Measurements from ENCODE around the gene TRAPPC10.
A peak's percentile ranks its signal among the peaks of the same experiment; 100 is the strongest.
"Not testable (repeated sequence)": the region's sequence is repeated elsewhere in the genome, so short reads cannot be mapped to it uniquely, and the experiment has no call there.

TRAPPC10 gene

GRCh38 chr21:44086636-44087425 lies 74.7 kb downstream of the TRAPPC10 start:
- DNase-seq (ENCODE audit: insufficient read length, low spot score) (no peak), FAIRE-seq (no peak)

- no peak for DNase-seq (ENCODE audit: insufficient read length, low spot score)
- FAIRE-seq, result no peak
Observed at GRCh38 chr21:44087426-44088400, 75.6 kb downstream of the TRAPPC10 start.

GRCh38 chr21:44088401-44088780 lies 76.3 kb downstream of the TRAPPC10 start:
- DNase-seq (ENCODE audit: insufficient read length, low spot score), result no peak
- no peak for FAIRE-seq

GRCh38 chr21:44089001-44089911 lies 77.1 kb downstream of the TRAPPC10 start:
- FAIRE-seq (peak; percentile 90), DNase-seq (ENCODE audit: insufficient read length, low spot score) (peak; percentile 48)

- no peak for FAIRE-seq
- DNase-seq (ENCODE audit: insufficient read length, low spot score), result no peak
Observed at GRCh38 chr21:44090325-44090724, 78.2 kb downstream of the TRAPPC10 start.

- DNase-seq (ENCODE audit: insufficient read length, low spot score) (no peak), FAIRE-seq (no peak)
Observed at GRCh38 chr21:44092211-44092610, 80.1 kb downstream of the TRAPPC10 start.

GRCh38 chr21:44093761-44094160 lies 81.7 kb downstream of the TRAPPC10 start:
- DNase-seq (ENCODE audit: insufficient read length, low spot score) (no peak), FAIRE-seq (no peak)

- FAIRE-seq (no peak), DNase-seq (ENCODE audit: insufficient read length, low spot score) (no peak)
Observed at GRCh38 chr21:44094832-44095231, 82.7 kb downstream of the TRAPPC10 start.

- DNase-seq (ENCODE audit: insufficient read length, low spot score); FAIRE-seq: not testable (repeated sequence)
Observed at GRCh38 chr21:44098507-44098906, 86.4 kb downstream of the TRAPPC10 start.

GRCh38 chr21:44098964-44099363 lies 86.9 kb downstream of the TRAPPC10 start:
- not testable (repeated sequence) for DNase-seq (ENCODE audit: insufficient read length, low spot score); FAIRE-seq

- peak; percentile 94 for FAIRE-seq
- DNase-seq (ENCODE audit: insufficient read length, low spot score), result not testable (repeated sequence)
Observed at GRCh38 chr21:44107026-44107501, 95.0 kb downstream of the TRAPPC10 start, which contains the start of gene PWP2. TSS of gene PWP2 (plus strand) at chr21:44107399. CDS start at chr21:44107417, 18 bp downstream.

- FAIRE-seq; DNase-seq (ENCODE audit: insufficient read length, low spot score): not testable (repeated sequence)
Observed at GRCh38 chr21:44107589-44107988, 95.5 kb downstream of the TRAPPC10 start.

GRCh38 chr21:44113702-44114371 lies 101.7 kb downstream of the TRAPPC10 start:
- DNase-seq (ENCODE audit: insufficient read length, low spot score); FAIRE-seq: not testable (repeated sequence)

GRCh38 chr21:44122131-44122530 lies 110.0 kb downstream of the TRAPPC10 start:
- FAIRE-seq, result not testable (repeated sequence)

GRCh38 chr21:44127827-44128226 lies 115.7 kb downstream of the TRAPPC10 start:
- not testable (repeated sequence) for FAIRE-seq; DNase-seq (ENCODE audit: insufficient read length, low spot score)

More at GRCh38 chr21:44122131-44122530, 110.0 kb downstream of the TRAPPC10 start:
- DNase-seq (ENCODE audit: insufficient read length, low spot score), result not testable (repeated sequence)

GRCh38 chr21:44133715-44134057 lies 121.6 kb downstream of the TRAPPC10 start:
- DNase-seq (ENCODE audit: insufficient read length, low spot score); FAIRE-seq: not testable (repeated sequence)

GRCh38 chr21:44134732-44135131 lies 122.6 kb downstream of the TRAPPC10 start:
- not testable (repeated sequence) for DNase-seq (ENCODE audit: insufficient read length, low spot score); FAIRE-seq

GRCh38 chr21:44138039-44138438 lies 125.9 kb downstream of the TRAPPC10 start:
- not testable (repeated sequence) for DNase-seq (ENCODE audit: insufficient read length, low spot score)
- peak; percentile 99 for FAIRE-seq

Measured in GM19239 (cell line).